ENCODE data around the gene PTEN. TPM values are rescaled to one million over a fixed set of nuclear protein-coding genes. Genes with fewer than 3 reads are reported as not detected.

Gene PTEN
- total RNA-seq, 1 donor from 2014 or later: 71.0 TPM

- H3K4me1 Mint-ChIP-seq (ENCODE audit: unreplicated experiment): peaks cover 4% of the 10 kb centered on the region
- no peak overlapping the region for H3K27ac Mint-ChIP-seq (ENCODE audit: unreplicated experiment)
- H3K4me3 Mint-ChIP-seq (ENCODE audit: unreplicated experiment): no peak overlapping the region
- no peak for DNase-seq (ENCODE audit: low spot score)
- peaks cover 2% of the 10 kb centered on the region for H3K27me3 Mint-ChIP-seq (ENCODE audit: unreplicated experiment)
- no peaks in the 10 kb centered on the region for H3K9me3 Mint-ChIP-seq (ENCODE audit: unreplicated experiment)
- no peak for TF ChIP-seq CTCF (IDR thresholded peaks at IDR 0.05; ENCODE audit: unreplicated experiment)
- H3K36me3 Mint-ChIP-seq (ENCODE audit: low read depth, unreplicated experiment): peaks cover 1% of the 10 kb centered on the region
Measured at GRCh38 chr10:87956055-87956454, 92.6 kb downstream of the PTEN start.

- DNase-seq (ENCODE audit: low spot score): no peak
- Mint-ChIP-seq H3K36me3 (ENCODE audit: low read depth, unreplicated experiment) (peaks cover 7% of the 10 kb centered on the region), H3K27me3 (ENCODE audit: unreplicated experiment) (peaks cover 2% of the 10 kb centered on the region), H3K9me3 (ENCODE audit: unreplicated experiment) (no peaks in the 10 kb centered on the region), H3K27ac (ENCODE audit: unreplicated experiment) (no peak overlapping the region), H3K4me3 (ENCODE audit: unreplicated experiment) (no peak overlapping the region), H3K4me1 (ENCODE audit: unreplicated experiment) (peaks cover 4% of the 10 kb centered on the region)
- TF ChIP-seq CTCF (IDR thresholded peaks at IDR 0.05; ENCODE audit: unreplicated experiment): no peak
Measured at GRCh38 chr10:87957702-87958101, 94.3 kb downstream of the PTEN start.

GRCh38 chr10:87960230-87960629 lies 96.8 kb downstream of the PTEN start:
- Mint-ChIP-seq H3K27ac (ENCODE audit: unreplicated experiment) (no peak overlapping the region), H3K4me1 (ENCODE audit: unreplicated experiment) (no peaks in the 10 kb centered on the region), H3K9me3 (ENCODE audit: unreplicated experiment) (no peaks in the 10 kb centered on the region), H3K36me3 (ENCODE audit: low read depth, unreplicated experiment) (peaks cover 7% of the 10 kb centered on the region), H3K4me3 (ENCODE audit: unreplicated experiment) (no peak overlapping the region), H3K27me3 (ENCODE audit: unreplicated experiment) (no peaks in the 10 kb centered on the region)
- no peak for DNase-seq (ENCODE audit: low spot score)
- no peak for TF ChIP-seq CTCF (IDR thresholded peaks at IDR 0.05; ENCODE audit: unreplicated experiment)

- Mint-ChIP-seq H3K36me3 (ENCODE audit: low read depth, unreplicated experiment) (peaks cover 12% of the 10 kb centered on the region), H3K27me3 (ENCODE audit: unreplicated experiment) (no peaks in the 10 kb centered on the region), H3K4me1 (ENCODE audit: unreplicated experiment) (no peaks in the 10 kb centered on the region), H3K9me3 (ENCODE audit: unreplicated experiment) (no peaks in the 10 kb centered on the region), H3K4me3 (ENCODE audit: unreplicated experiment) (no peak overlapping the region), H3K27ac (ENCODE audit: unreplicated experiment) (no peak overlapping the region)
- no peak for TF ChIP-seq CTCF (IDR thresholded peaks at IDR 0.05; ENCODE audit: unreplicated experiment)
- DNase-seq (ENCODE audit: low spot score): no peak
Measured at GRCh38 chr10:87961314-87961713, 97.9 kb downstream of the PTEN start.

GRCh38 chr10:87966459-87966858 lies 103.0 kb downstream of the PTEN start:
- no peaks in the 10 kb centered on the region for H3K9me3 Mint-ChIP-seq (ENCODE audit: unreplicated experiment)
- H3K4me1 Mint-ChIP-seq (ENCODE audit: unreplicated experiment): no peaks in the 10 kb centered on the region
- no peak for TF ChIP-seq CTCF (IDR thresholded peaks at IDR 0.05; ENCODE audit: unreplicated experiment)
- no peak overlapping the region for H3K27ac Mint-ChIP-seq (ENCODE audit: unreplicated experiment)
- DNase-seq (ENCODE audit: low spot score): no peak
- H3K36me3 Mint-ChIP-seq (ENCODE audit: low read depth, unreplicated experiment): peaks cover 8% of the 10 kb centered on the region
- no peak overlapping the region for H3K4me3 Mint-ChIP-seq (ENCODE audit: unreplicated experiment)
- H3K27me3 Mint-ChIP-seq (ENCODE audit: unreplicated experiment): no peaks in the 10 kb centered on the region

Data from endothelial cell (in vitro differentiated cells).